GM12873 (cell line): ENCODE results near the gene ARHGEF1.

ENCODE experiments used
- TF ChIP-seq, protein P1 (sequence below): IDR thresholded peaks from 2 replicates; pipeline ENCODE4 v1.5.1; 2012; ENCODE audit warnings: low read depth, mild to moderate bottlenecking, moderate library complexity, low read length, control low read depth; ENCODE audit not compliant: insufficient read depth; ENCODE audit errors: missing control alignments

The ARHGEF1 gene

GRCh38 chr19:41879670-41880328 lies 3.2 kb upstream of the ARHGEF1 start:
- TF ChIP-seq, protein P1, sequence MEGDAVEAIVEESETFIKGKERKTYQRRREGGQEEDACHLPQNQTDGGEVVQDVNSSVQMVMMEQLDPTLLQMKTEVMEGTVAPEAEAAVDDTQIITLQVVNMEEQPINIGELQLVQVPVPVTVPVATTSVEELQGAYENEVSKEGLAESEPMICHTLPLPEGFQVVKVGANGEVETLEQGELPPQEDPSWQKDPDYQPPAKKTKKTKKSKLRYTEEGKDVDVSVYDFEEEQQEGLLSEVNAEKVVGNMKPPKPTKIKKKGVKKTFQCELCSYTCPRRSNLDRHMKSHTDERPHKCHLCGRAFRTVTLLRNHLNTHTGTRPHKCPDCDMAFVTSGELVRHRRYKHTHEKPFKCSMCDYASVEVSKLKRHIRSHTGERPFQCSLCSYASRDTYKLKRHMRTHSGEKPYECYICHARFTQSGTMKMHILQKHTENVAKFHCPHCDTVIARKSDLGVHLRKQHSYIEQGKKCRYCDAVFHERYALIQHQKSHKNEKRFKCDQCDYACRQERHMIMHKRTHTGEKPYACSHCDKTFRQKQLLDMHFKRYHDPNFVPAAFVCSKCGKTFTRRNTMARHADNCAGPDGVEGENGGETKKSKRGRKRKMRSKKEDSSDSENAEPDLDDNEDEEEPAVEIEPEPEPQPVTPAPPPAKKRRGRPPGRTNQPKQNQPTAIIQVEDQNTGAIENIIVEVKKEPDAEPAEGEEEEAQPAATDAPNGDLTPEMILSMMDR: no peak

- TF ChIP-seq, protein P1: no peak
Observed at GRCh38 chr19:41880329-41880708, 2.7 kb upstream of the ARHGEF1 start.

DNA sequence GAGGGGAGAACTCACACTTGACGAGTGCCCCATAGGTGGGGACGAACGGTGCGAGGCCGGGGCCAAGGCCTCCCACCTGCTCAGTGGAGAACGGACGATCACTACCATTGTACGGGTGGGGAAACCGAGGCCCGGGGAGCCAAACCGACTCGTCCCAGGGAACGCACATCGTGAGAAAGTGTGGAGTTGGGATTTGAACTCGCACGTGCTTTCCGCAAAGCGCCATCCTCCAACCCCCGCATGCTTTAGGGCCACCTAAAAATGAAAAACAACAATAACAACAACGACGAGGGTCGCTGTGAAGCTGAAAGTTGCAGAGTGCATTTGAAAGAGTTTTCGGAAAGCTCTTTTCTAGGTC lies 458 bp downstream of the ARHGEF1 start:
- TF ChIP-seq, protein P1: no peak

DNA sequence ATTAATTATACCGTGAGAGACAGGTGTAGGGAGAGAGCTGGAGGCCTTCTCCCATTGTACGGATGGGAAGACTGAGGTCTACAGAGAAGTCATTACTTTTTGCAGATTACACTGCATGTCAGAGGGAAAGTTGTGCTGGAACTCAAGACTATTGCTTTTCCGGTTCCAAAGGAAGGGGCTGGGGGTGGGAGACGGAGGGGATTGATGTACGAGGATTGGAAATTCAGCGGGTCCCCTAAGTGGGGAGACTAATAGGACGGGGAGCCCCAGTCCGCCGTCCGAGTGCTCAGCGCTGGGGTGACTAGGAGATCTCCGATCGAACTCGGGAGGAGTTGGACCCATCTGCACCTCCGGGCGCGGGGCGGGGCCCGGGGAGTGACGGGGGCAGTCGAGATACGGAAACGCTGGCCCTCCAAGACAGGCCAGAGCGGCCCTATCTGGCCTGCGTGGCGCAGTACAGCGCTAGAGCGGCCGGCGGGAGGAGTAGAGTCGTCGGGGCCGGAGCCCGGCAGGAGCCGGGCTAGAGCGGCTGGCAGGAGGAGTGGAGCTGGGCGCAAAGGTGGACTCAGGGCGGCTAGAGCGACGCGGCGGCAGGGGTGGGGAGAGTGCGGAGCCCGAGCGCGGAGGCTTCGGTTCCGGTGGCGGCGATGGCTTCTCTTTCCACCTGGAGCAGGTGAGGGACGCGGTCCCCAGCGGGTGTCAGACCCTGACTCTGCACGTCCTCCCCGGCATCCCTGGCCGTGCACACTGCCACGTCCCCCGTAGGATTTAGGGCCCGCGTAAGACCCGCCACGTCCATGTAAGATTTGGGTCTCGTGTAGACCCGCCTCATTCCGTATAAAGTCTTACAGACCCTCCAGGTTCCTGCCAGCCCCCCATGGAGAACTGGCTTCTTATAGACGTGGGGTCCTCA lies 1.1 kb downstream of the ARHGEF1 start:
- TF ChIP-seq, protein P1: no peak

- TF ChIP-seq, protein P1: no peak
Observed at GRCh38 chr19:41886761-41887710, 4.1 kb downstream of the ARHGEF1 start.

DNA sequence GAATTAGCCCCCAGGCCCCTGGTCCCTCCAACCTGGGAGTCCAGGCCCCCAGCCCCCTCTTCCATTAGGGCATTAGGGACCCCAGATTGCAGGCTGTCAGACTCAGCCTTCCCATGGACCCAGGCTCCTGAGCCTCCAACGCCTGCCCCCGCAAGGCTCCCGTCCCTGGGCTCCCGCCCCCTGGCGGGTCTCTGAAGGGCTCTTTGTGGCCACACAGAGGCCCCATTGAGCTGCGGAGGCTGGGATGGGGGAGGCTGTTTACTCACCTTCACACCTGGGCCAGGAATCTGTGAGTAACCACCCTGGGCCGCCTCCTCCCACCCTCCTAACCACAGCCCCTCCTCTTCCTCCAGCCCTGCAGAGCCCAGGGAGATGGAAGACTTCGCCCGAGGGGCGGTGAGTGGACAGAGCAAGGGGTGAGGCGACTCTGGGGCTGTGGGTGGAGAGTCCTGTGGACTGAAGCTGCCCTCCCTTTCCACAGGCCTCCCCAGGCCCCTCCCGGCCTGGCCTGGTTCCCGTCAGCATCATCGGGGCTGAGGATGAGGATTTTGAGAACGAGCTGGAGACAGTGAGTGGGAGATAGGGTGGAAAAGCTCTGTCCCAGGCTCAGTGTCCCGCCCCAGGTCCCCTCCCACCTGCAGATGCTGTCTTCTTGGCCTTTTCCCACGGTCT lies 4.9 kb downstream of the ARHGEF1 start:
- TF ChIP-seq, protein P1: peak; percentile 55
